Measurements from ENCODE around the gene QARS1.

QARS1 gene

DNA sequence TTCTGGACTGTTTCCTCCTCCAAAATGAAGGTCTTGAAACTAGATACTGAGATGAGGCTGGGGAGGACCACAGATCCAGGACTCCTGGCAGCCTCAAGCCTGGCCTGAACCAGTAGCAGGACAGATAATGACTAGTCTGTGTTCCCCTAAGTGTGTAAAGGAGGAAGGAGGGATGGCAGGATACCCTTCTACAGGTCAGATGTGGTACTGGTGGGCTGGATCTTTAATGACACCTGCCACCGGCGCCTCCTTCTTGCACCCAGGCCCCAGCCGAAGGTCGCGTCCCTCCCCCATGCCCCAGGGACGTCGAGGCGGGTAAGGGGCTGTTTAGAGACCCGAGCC is 15.5 kb upstream of the QARS1 start:
- DNase-seq: no peak

DNA sequence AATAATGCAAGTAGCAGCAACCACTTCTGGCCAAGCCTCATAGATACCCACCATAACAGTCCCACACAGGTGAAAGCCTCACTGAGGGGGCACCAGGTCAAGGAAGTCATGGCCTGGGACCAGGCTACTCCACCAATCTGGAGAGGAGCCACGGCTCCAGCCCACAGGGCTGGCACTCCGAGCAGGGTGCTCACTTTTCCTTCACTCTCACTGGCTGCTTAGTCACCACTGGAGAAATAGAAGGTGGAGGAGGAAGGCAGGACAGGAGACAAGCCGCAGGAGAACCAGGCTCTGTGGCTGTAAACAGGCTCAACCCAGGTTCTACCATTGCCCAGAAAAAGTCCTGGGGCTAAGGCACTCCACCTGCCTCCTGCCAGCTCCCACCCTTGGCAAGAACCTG is 14.9 kb upstream of the QARS1 start:
- DNase-seq: no peak

DNA sequence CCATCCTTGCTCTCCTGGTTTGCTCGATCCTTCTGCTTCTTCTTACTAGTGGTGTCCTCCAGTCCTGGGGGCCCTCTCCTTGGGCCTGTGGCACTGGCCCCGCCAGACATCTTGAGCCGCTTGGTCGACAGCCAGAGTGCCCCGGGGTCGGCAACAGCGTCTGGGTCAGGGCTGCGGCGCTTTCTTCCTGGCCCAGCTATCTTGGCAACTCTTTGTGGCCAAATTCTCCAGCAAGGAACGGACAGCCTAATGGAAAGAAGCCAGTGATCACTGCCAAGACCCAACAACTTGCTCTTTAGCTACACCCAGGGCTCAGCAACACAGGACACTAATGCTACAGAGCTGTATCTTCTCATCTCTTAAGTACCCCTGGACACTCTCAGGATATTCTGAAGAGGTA is 14.5 kb upstream of the QARS1 start:
- DNase-seq: no peak

DNA sequence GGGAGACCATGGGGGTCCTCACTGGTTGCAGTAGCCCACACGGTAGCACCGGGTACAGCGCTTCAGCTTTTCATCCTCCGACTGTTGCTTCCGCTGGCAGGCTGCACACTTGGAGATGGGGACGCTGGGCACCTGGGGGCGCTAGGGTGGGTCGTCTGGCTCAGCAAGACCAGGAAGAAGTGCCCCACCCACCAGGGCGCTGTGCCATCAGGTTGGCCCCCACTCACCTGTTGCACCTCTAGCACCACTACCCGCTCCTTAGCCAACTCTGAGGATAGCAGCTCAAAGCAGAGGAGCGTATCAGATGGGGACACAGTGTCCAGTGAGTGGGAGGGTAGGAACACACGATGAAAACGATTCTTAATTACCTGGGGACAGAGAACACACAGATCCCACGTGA is 7.7 kb upstream of the QARS1 start:
- DNase-seq: no peak

DNA sequence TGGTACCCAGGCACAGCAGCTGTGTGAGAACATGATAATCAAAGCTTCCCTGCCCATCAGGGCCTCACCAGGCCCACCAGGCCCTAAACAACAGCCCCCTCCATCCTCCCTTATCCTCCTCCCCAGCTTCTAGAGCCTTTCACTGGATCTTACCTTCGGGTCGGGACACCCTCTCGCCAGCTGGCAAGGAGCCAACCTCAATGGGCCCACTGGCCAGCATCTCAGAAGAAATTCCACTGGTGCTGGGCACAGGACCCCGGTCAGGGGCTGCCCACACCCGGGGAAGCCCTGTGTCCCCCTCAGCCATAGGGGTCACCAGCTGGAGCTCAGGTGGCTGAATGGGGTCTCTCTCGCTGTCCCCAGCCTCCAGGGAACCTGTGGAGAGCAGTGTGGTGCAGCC is 6.8 kb upstream of the QARS1 start:
- DNase-seq: no peak

DNA sequence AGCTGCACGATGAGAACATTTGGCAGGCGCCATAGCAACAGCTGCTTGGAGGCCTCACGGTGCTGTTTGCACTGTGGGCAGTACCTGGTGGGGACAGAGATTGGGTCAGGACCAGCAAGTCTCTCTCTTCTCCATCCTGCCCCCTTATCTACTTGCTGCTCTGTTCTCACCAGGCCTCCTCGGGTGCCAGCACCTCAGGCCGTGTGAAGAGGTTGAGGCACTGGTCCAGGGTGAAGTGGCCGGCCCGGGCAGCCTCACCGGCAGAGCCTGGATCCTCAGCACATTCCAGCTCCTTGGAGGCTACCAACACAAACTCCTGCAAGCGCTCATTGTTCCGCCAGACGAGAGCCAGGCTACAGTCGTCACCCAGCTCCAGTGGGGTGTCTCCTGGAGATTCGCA is 6.2 kb upstream of the QARS1 start:
- DNase-seq: no peak

DNA sequence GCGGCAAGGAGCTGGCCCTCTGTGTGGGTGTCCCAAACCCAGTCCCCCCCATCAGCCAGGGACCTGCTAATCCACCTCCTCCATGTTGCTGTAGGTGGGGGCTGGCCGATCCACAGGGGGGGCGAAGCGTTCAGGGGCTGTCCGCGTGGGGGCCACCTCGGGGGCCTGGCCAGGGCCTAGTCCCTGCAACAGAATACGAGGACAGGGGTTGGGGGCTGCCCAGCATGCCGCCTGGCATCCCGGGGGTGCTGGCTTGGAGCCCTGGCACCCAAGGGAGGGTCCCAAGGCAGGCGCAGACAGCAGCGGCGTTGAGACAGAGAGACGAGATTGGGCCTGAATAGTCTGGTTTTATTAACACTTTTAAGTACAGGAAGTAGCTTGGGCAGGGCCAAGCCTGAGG is 3.8 kb upstream of the QARS1 start:
- no peak for DNase-seq

DNA sequence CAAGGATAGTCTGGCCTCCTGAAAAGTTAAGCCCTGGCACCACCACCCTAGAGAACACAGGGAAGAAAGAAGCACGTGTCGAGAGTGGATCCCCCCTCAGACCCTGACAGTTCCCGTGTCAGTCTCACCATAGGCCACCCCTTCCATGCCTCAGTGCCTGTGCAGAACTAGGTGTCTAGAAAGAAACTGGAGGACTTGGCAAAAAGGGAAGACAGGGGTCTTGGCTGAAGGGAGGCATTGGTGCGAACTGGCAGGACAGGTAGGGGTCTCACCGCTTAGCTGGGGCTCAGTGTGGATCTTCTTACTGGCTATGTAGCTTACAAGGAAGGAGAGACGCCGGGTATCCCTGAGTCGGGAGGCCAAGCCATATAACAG is 518 bp downstream of the QARS1 start:
- no peak for DNase-seq

DNA sequence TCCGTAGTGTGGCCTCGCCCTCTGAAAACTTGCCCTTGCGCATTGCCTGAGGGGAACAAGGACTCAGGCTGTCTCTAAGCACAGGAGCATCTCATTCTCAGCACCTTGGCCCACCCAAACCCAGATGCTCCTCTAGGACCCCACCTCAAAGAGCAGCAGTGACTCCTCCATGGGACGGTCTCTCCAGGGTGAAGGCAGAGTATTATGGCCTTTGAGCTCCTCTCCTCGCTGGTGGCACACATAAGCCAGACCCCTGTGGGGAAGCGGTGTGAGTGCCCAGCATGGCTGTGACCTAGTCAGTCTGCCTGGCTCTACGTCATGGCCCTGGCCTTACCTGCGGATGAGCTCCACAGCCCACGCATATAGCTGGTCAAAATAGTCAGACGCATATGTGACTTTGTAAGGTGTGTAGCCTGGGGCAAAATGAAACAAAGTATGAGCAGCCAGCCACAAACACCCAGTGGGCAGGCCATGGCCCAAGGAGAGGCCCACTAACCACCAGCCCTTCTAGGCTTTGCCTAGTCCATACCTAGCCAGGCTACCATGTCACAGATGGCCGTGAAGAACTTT is 4.4 kb downstream of the QARS1 start:
- no peak for DNase-seq

DNA sequence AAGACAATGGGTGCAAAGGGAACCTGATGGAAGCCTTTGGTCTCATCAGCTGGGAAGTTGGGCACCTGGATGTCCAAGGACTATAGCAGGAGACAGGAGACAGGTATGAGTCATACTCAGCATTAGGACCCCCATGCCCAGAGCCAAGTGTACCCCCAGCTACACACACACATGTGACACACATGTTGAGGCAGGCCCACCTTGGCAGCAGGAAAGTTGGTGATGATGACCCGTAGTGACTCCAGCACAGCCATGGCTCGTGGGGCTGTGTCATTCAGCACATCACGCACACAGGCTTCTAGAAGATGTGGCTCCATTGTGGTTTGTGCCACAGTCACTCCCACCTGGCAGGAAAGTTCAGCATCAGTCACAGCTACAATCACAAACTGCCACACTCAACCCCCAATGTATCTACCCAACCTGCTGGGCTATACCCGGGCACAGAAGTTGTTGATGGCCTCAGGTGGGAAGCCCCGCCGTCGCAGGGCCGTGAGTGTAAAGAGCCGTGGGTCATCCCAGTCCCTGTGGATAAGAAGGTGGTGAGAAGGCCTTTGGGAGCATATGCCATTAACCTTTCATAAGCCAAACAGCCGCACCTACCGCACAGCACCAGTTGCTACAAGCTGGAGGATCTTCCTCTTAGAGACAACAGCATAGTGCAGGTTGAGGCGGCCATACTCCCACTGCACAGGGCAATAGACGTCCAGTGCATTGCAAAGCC is 5.5 kb downstream of the QARS1 start:
- DNase-seq: no peak

DNA sequence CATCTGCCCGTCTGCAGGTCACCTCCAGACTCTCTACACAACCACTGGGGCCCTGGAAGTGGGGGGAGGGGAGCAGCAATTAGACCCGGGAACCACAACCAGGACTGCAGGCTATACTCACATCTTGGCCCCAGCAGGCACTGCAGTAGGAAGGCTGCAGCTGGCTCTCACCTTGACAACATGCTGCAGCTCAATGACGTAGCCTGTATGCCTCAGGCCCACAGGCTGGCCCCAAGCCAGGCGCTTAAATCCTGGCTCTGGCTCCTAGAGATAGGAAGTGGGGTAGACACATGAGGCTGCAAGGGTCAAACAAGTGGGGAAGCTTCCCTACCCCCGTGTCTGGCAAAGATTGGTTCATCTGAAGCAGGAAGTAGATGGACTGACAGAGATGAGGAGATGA is 6.1 kb downstream of the QARS1 start:
- DNase-seq: peak; percentile 94 to 95

DNA sequence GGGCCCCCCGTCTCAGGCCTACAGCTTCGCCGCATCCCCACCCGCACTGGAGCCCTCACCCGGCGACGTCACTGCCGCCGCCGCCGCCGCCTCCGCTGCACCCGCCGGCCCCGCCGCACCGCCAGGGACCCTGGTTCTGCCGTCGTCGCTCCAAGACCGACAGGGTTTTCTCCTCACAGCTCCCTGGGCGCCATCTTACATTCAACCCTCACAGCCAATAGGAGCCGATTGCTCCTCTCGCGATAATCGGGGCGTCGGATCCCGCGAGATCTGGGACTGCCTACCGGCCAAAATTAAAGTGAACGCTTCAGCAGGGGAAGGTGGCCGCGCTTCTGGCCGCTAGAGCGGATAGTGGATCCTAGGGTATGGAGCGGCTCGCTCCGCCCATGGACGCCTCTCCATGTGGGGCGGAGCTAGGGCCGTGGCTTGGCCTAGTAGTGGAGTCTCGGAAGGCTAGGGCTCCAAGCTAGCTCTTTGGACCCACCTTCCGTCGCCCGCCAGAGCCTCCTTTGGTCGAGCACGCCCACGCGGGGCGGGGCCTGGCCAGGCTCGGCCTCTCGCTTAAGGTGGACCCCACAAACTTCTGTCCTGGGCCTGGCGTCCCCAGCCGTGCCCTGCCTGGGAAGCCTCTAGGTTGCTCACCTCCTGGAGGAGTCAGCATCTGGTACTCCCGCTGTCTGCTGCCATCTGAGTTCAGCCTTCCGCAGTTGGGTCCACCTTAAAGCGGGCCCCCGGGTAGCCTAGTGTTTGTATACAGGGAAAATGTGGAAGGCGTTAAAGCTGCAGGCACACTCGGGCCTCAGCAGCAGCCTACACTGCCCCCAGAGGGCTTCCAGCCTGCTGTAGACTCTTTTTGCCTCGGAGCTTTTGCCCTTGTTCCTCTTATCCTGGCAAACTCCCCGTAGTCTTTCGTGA is 10.4 kb downstream of the QARS1 start, which contains the start of gene QRICH1:
Gene QRICH1 (minus strand): TSS at position 219 of the 915 bp plus-strand sequence. CDS start 17,054 bp downstream, outside the sequence.
- peak; percentile 96 to 97 for DNase-seq

DNA sequence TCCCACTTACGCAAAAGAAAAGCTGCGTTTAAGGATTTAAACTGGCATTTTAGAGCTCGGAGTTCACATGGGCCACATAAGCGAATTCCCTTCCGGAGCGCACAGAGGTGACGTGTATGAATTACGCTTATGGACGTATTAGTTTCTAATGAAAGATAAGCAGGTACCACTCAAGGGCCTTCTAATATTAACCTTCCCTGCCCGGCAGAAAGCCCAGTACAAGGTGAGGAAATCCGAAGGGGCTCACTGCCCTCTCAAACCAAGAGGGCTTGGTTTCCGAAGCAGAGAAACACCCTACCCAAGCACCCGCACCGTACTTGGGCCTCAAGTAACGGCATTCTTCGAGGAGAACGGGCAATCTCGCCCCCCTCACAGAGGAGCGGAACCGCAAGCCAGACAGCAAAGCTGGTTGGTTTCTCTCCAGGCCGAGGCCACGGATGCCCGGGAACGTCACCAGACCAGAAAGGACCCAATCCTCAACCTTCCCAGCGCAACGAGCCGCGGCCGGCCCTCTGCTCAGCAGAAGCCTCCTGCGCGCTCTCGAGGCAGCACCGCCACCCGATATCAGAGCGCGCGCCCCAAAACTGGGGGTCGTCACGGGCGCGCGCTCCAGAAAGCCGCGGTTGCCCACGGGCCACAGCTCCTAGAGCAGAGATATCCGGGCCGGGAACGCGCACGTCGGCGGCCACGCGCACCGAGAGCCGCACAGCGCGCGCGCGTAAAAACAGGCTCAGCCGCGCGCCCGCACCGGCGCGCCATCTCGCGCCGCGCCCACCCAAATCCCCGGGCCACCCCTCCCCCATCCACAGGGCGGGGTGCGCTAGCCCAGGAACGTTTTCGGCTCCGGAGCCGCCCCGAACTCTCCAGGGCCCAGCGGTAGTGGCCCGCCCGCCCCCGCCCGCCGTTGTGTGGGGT is 11.4 kb downstream of the QARS1 start:
- peak; percentile 42 to 49 for DNase-seq

DNA sequence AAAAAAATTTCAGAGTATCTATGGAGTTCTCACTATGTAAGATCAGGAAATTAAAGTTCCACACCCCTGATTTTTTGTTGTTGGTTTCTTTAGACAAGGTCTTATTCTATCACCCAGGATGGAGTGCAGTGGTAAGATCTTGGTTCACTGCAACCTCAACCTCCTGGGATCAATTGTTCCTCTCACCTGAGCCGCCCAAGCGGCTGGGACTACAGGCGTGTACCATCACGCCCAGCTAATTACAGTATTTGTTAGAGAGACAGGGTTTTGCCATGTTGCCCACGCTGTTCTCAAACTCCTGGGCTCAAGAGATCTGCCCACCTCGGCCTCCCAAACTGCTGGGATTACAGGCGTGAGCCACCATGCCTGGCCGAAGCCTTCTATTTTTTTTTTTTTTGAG is 23.1 kb downstream of the QARS1 start:
- no peak for DNase-seq

DNA sequence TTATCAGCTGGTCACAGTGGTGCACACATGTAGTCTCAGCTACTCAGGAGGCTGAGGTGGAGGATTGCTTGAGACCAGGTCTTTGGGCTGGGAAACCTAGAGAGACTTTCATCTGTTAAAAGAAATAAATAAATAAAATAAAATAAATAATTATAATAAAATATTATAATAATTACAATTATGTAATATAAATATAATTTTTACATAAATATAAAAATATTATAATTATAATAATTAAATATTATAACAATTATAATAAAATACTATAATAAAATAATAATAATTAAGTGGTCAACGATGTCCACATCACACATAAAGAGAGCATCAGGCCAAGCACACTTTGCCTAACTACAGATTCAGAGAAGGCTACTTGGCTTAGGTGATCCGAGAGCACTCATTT is 25.3 kb downstream of the QARS1 start:
- no peak for DNase-seq

DNA sequence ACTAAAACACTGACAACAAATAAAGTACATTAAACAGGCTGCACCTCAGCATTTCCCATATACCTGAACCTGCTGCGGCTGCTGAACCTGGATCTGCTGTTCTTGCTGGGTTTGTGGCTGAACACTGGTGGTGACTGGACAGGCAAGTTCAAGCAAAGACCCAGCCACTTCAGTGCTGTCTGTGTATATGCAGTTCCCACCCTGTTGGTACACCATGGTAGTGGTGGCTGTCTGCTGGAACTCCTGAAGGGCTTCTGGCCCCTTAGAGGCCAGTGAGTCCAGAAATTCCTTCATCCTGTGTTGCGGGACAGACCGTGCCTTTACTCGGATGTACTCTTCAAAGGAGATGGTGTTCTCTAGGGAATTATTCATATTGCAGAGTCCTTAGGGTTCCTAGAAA is 27.9 kb downstream of the QARS1 start:
- no peak for DNase-seq

DNA sequence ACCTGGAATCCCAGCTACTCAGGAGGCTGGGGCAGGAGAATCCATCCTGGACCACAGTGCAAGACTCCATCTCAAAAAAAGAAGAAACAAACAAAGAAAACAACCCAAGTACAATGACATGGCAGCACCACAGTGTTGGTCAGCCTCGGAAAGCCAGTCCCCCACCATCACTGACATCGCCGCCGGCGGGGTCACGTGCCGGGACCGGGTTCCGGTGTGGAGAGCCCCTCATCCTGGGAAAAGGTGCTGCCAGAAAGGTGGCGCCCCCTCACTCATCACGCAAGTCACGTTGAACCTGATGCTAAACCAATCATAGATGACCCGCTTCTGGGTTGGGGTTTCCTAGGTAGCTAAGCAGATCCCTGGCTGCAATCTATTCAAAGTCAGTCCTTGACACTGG is 28.4 kb downstream of the QARS1 start:
- DNase-seq: no peak

DNA sequence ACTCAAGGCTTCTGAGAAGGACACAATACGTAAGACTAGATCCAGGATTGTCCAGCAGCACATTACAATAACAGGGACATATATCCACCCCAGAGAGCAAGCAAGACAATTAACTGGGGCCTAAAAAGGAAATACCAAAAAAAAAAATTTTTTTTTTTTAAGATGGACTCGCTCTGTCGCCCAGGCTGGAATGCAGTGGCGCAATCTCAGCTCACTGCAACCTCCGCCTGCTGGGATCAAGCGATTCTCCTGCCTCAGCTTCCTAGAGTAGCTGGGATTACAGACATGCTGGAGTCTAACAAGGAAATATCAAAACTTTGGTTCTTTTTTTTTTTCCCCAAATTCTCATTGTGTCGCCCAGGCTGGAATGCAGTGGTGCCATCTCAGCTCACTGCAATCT is 46.5 kb downstream of the QARS1 start:
- no peak for DNase-seq

DNA sequence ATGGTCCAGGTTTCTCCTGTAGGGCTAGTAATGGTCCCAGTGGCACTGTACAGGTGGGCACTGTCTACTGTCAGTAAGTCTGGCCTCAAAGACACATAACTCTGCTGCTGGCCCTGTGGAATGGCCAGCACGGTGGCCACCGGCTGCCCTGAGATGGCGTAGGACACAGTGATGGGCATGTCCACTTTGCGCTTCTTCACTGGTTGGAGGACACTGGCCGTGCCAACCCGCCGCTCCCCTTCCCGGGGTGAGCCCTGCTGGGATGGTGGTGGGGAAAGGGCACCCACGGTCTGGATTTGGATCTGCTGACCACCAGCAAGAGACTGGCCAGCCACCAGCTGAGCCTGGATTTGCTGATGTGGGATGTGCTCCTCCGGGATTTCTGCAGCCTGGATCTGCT is 47.3 kb downstream of the QARS1 start:
- DNase-seq: no peak

DNA sequence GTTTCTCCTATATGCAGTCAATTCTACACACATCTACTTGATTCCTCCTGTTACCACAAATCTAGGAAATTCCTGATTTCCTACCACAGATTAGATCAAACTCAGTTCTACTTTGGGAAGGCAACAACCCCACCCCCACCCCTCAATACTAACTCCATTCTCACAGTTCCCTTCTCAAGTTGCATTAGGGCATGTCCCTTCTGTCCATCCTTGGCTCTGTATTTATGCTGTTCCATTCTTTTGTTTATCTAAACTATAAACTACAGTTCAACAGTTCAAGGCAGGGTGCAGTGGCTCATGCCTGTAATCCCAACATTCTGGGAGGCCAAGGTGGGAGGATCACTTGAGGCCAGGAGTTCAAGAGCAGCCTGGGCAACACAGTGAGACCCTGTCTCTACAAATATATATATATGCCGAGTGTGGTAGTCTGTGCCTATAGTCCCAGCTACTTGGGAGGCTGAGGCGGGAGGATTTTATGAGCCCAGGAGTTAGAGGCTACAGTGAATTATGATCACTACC is 50.2 kb downstream of the QARS1 start:
- no peak for DNase-seq

DNA sequence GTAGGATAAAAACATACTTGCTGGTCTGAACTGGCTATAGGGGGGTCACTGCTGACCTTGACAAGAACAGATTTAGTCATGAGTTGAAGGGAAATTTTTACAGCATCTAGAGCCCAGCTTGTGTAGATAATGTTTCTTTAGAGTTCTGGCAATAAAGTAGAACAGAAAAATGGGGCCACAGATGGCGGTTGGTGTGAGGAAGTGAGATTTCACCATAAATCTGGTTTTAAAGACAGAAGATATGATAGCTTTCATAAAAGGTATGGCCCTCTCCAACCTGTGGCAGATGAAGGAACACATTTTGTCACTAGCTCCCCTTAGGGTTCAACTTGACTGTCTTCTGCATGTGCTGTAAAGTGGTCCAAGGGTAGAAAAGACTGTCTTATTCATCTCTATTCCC is 51.0 kb downstream of the QARS1 start:
- no peak for DNase-seq

Measured in SHP77 (cell line).